Measurements from ENCODE around the gene ATP4B. TPM values are rescaled to one million over a fixed set of nuclear protein-coding genes. Genes with fewer than 3 reads are reported as not detected.

ATP4B gene
- polyA plus RNA-seq, 1 experiment, result not detected

DNA sequence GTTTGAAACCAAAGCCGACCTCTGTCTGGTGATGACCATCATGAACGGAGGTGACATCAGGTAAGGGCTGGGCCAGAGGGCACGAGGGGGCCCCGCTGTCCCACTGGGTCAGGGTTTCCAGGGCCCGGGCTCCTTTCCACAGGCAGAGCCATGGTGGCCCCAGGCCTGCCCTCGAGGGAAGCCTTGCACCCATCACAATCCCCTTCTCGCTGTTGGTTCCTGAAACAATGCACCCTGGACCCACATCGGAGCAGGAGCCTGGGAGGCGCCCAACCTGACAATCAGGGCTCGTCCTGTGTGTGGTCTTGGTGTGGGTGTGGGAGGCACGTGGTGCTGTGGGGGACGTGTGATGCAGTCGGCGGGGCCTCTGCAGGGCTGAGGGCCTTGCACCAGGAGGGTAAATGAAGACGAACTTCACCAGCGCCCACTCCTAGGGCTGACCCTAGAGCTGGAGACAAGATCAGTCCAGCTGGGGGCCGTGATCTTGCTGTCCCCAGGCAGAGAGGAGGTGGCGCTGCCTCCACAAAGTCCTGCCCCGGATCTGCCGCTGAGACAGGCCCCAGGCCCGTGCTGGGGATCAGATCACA is 11.8 kb upstream of the ATP4B start:
- no peaks in the 10 kb centered on the region for H3K27me3 ChIP-seq (ENCODE audit: control insufficient read depth, insufficient read depth, low read length)
- no peak overlapping the region for H3K4me3 ChIP-seq (ENCODE audit: low read depth, low read length)
- ChIA-PET CTCF (interaction anchor here (0.7 kb wide), 1 partner anchor 55 kb away, joined by 4 read pairs; no protein-coding TSS in a partner anchor), POLR2A (no interaction called here)
- no peaks in the 10 kb centered on the region for H3K36me3 ChIP-seq (ENCODE audit: control insufficient read depth, insufficient read depth, low read length)
- no peak for DNase-seq (ENCODE audit: low read depth)
- no peak for TF ChIP-seq CTCF (IDR thresholded peaks at IDR 0.05; ENCODE audit: insufficient read depth, low read depth, low read length)

DNA sequence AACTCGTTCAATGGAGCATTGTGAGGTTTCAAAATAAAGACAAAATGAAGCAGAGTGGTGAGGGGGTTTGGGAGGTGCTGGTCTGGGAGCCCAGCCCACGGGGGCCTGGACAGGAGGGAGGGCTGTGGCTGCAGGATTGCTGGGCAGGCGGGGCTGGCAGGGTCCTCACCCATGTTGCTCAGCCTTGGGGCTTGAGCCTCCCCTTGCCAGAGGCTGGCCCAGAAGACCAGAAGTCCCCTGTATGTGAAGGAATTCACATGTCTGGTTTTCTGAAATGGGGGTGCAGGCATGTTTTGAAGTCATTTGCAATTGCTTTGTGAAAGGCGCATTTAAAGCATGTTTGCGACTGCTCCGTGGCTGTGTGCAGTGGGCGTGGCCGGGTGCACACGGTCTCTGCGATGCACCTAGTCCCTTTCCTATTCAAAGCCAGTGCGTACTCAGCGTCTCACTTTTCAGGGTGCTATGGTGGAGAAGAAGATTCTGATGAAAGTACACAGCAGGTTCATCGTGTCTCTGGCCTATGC is 11.3 kb upstream of the ATP4B start:
- Histone ChIP-seq H3K27me3 (ENCODE audit: control insufficient read depth, insufficient read depth, low read length) (no peaks in the 10 kb centered on the region; the same call in 1 of the 2 replicates), H3K4me3 (ENCODE audit: low read depth, low read length) (no peak overlapping the region), H3K36me3 (ENCODE audit: control insufficient read depth, insufficient read depth, low read length) (no peaks in the 10 kb centered on the region)
- ChIA-PET POLR2A (no interaction called here), CTCF (interaction anchor here (0.7 to 3.4 kb wide), 2 partner anchors 55 kb away, joined by 4 to 15 read pairs; no protein-coding TSS in a partner anchor)
- no peak for TF ChIP-seq CTCF (IDR thresholded peaks at IDR 0.05; ENCODE audit: insufficient read depth, low read depth, low read length)
- no peak for DNase-seq (ENCODE audit: low read depth)

DNA sequence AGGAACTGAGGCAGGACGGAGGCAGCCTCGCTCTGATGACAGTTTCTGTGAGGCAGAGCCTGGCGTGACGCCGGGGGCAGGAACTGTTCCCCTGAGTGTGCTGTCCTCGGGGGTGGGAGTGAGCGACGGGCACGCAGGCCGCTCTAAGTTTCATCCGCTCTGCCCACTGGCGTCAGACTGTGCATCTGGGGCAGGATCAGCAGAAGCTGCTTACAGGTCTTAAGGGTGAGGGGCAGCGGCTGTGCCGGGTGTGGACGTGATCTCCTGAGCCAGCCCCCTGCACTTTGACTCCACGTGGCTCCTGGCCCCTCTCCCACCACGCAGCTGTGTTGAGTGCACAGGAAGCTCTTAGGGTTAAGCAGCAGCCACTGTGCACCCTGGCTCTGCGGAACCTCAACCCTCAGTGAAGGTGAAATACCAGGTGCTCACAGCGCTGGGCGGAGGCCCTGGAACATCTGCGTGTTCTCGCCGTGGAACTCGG is 10.5 kb upstream of the ATP4B start:
- Histone ChIP-seq H3K27me3 (ENCODE audit: control insufficient read depth, insufficient read depth, low read length) (peaks cover 2% of the 10 kb centered on the region; the same call in 1 of the 2 replicates), H3K36me3 (ENCODE audit: control insufficient read depth, insufficient read depth, low read length) (no peaks in the 10 kb centered on the region), H3K4me3 (ENCODE audit: low read depth, low read length) (no peak overlapping the region)
- TF ChIP-seq CTCF (IDR thresholded peaks at IDR 0.05; ENCODE audit: insufficient read depth, low read depth, low read length), result no peak
- ChIA-PET POLR2A (no interaction called here), CTCF (interaction anchor here (3.4 kb wide), 1 partner anchor 56 kb away, joined by 15 read pairs; no protein-coding TSS in a partner anchor)
- no peak for DNase-seq (ENCODE audit: low read depth)

GRCh38 chr13:113667771-113668490 is 9.9 kb upstream of the ATP4B start:
- Histone ChIP-seq H3K27me3 (ENCODE audit: control insufficient read depth, insufficient read depth, low read length) (peaks cover 2% of the 10 kb centered on the region; the same call in 1 of the 2 replicates), H3K36me3 (ENCODE audit: control insufficient read depth, insufficient read depth, low read length) (no peaks in the 10 kb centered on the region), H3K4me3 (ENCODE audit: low read depth, low read length) (no peak overlapping the region)
- ChIA-PET POLR2A (no interaction called here), CTCF (interaction anchor here (3.4 kb wide), 1 partner anchor 57 kb away, joined by 15 read pairs; no protein-coding TSS in a partner anchor)
- no peak for TF ChIP-seq CTCF (IDR thresholded peaks at IDR 0.05; ENCODE audit: insufficient read depth, low read depth, low read length)
- DNase-seq (ENCODE audit: low read depth), result no peak
